ENCODE results near the gene MEX3C.

MEX3C gene

GRCh38 chr18:51197661-51198424 is at the start of gene MEX3C:
Gene MEX3C, minus strand, starts transcription at chr18:51197681. Its CDS starts 361 bp downstream, at chr18:51197320.
- peak; percentile 99 for DNase-seq

GRCh38 chr18:51241226-51241625 is 43.7 kb upstream of the MEX3C start:
- DNase-seq: peak; percentile 53

- DNase-seq: no peak
These were observed 38.7 kb upstream of the MEX3C start for GRCh38 chr18:51236225-51236624.

- DNase-seq: peak; percentile 10
These were observed 37.7 kb upstream of the MEX3C start for GRCh38 chr18:51235009-51235789.

GRCh38 chr18:51234117-51235008 is 36.9 kb upstream of the MEX3C start:
- DNase-seq: no peak

- DNase-seq: no peak
These were observed 31.8 kb upstream of the MEX3C start for GRCh38 chr18:51229328-51229727.

GRCh38 chr18:51227660-51228059 is 30.2 kb upstream of the MEX3C start:
- DNase-seq: no peak

GRCh38 chr18:51226587-51227350 is 29.3 kb upstream of the MEX3C start:
- no peak for DNase-seq

GRCh38 chr18:51226068-51226467 is 28.6 kb upstream of the MEX3C start:
- no peak for DNase-seq

- no peak for DNase-seq
These were observed 15.1 kb upstream of the MEX3C start for GRCh38 chr18:51212606-51213005.

GRCh38 chr18:51211552-51211951 is 14.1 kb upstream of the MEX3C start:
- DNase-seq: no peak

GRCh38 chr18:51196811-51197660 is 445 bp downstream of the MEX3C start:
- peak; percentile 48 for DNase-seq

- peak; percentile 54 for DNase-seq
These were observed 1.2 kb downstream of the MEX3C start for GRCh38 chr18:51196118-51196810.

- peak; percentile 80 for DNase-seq
These were observed 1.9 kb downstream of the MEX3C start for GRCh38 chr18:51195451-51196117.

- DNase-seq: no peak
These were observed 2.4 kb downstream of the MEX3C start for GRCh38 chr18:51195086-51195450.

GRCh38 chr18:51194604-51195003 is 2.9 kb downstream of the MEX3C start:
- no peak for DNase-seq

GRCh38 chr18:51193621-51194287 is 3.7 kb downstream of the MEX3C start:
- no peak for DNase-seq

- no peak for DNase-seq
These were observed 4.8 kb downstream of the MEX3C start for GRCh38 chr18:51192696-51193095.

- DNase-seq: no peak
These were observed 5.5 kb downstream of the MEX3C start for GRCh38 chr18:51192026-51192425.
